Measurements from ENCODE around the gene TFDP1. TPM values are rescaled to one million over a fixed set of nuclear protein-coding genes. Genes with fewer than 3 reads are reported as not detected.

The TFDP1 gene
- total RNA-seq, 6 donors from 2014 or later = 23.2 to 45.2 (median 37.9) TPM

- no peak overlapping the region for H3K27ac ChIP-seq
- H3K4me3 ChIP-seq = no peak overlapping the region
- DNase-seq (peak; percentile 4 to 71), ATAC-seq (ENCODE audit: low FRiP score in 2 of 2) (no peak)
- TF ChIP-seq POLR2AphosphoS5 (IDR thresholded peaks at IDR 0.05) (no peak), EP300 (IDR thresholded peaks at IDR 0.05) (no peak)
- TF ChIP-seq, protein P1, sequence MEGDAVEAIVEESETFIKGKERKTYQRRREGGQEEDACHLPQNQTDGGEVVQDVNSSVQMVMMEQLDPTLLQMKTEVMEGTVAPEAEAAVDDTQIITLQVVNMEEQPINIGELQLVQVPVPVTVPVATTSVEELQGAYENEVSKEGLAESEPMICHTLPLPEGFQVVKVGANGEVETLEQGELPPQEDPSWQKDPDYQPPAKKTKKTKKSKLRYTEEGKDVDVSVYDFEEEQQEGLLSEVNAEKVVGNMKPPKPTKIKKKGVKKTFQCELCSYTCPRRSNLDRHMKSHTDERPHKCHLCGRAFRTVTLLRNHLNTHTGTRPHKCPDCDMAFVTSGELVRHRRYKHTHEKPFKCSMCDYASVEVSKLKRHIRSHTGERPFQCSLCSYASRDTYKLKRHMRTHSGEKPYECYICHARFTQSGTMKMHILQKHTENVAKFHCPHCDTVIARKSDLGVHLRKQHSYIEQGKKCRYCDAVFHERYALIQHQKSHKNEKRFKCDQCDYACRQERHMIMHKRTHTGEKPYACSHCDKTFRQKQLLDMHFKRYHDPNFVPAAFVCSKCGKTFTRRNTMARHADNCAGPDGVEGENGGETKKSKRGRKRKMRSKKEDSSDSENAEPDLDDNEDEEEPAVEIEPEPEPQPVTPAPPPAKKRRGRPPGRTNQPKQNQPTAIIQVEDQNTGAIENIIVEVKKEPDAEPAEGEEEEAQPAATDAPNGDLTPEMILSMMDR (IDR thresholded peaks at IDR 0.05) = no peak
- no peaks in the 10 kb centered on the region for H3K9me3 ChIP-seq
- 93 to 96% methylated on average over 24 of the region's 24 CpGs for WGBS, 2 donors
- H3K27me3 ChIP-seq = no peaks in the 10 kb centered on the region
- H3K4me1 ChIP-seq = no peaks in the 10 kb centered on the region
- H3K36me3 ChIP-seq = peaks cover 23 to 91% (median 80%) of the 10 kb centered on the region in 4 donors
Measured at GRCh38 chr13:113636266-113636963, 51.9 kb downstream of the TFDP1 start.

DNA sequence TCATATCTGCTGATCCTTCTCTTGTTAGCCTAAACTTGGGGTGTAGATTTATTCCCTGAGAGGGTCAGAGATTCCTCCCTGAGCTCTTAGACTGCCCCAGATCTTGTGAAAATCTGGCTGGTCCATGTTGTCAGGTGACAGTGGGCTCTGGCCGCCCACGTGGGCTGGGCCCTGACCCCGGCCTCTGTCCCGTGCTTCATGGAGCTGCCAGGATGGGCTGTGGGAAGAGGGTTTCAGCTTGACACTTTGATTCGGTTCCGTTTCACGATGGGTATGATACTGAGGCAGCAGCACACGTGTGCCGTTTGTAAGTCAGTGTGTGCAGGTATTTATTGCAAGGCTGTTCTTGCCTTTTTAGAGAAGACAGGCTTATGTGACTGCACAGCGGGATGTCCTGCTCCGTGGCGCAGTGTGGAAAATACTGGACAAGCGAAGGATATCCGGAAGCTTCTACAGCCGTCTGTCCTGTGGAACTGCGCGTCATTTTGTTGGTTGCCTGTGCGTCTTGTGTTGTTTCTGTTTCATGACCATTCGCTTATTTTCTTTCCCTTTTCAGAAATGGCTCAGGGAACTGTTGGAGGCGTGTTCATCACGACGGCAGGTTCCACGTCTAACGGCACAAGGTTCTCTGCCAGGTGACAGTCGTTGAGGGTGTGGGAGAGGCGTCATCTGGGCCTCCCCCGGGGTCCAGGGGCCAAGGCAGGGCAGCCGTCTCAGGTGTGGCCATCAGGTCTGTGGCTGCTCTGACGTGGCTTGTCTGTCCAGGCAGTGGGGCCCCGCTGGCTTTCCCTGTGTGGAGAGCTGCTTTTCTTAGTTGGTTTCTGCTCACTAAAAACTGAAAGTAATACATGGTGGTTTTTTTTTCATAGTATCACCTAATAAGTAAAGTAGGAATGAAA lies 53.0 kb downstream of the TFDP1 start:
- no peak overlapping the region for H3K27ac ChIP-seq
- no peaks in the 10 kb centered on the region for H3K9me3 ChIP-seq
- no peaks in the 10 kb centered on the region for H3K27me3 ChIP-seq
- H3K36me3 ChIP-seq = peaks cover 23 to 82% (median 69%) of the 10 kb centered on the region in 4 donors
- DNase-seq (peak; percentile 12 to 49), ATAC-seq (ENCODE audit: low FRiP score in 2 of 2) (no peak)
- 95 to 97% methylated on average over 26 to 30 of the region's 30 CpGs for WGBS, 2 donors
- no peaks in the 10 kb centered on the region for H3K4me1 ChIP-seq
- no peak for TF ChIP-seq POLR2A (IDR thresholded peaks at IDR 0.05)
- no peak for TF ChIP-seq POLR2AphosphoS5 (IDR thresholded peaks at IDR 0.05)
- TF ChIP-seq EP300 (IDR thresholded peaks at IDR 0.05) = no peak
- TF ChIP-seq, protein P1 (IDR thresholded peaks at IDR 0.05) = no peak
- no peak overlapping the region for H3K4me3 ChIP-seq

DNA sequence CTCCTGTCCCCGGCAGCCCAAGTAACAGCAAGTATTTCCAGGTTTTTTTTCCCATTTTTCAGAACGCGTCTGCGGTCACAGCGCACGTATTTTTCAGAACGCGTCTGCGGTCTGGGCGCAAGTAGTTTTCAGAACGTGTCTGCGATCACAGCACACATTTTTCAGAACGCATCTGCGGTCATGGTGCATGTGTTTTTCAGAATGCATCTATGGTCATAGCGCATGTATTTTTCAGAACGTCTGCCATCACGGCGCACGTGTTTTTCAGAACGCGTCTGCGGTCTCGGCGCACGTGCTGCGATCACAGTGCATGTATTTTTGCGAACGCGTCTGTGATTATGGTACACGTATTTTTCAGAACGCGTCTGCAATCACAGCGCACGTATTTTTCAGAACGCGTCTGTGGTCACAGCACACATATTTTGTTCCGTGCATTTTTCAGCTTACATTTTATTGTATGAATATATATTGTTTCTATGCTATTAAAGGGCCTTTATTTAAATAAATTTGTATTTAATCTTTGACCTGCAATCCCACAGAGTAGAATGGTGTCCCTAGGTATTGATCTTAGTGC lies 53.7 kb downstream of the TFDP1 start:
- ATAC-seq (ENCODE audit: low FRiP score in 2 of 2) (no peak), DNase-seq (peak in 1 of 2 donors; percentile 6)
- H3K27me3 ChIP-seq = no peaks in the 10 kb centered on the region
- no peak for TF ChIP-seq POLR2A (IDR thresholded peaks at IDR 0.05)
- TF ChIP-seq, protein P1 (IDR thresholded peaks at IDR 0.05) = no peak
- TF ChIP-seq POLR2AphosphoS5 (IDR thresholded peaks at IDR 0.05) = no peak
- no peak for TF ChIP-seq EP300 (IDR thresholded peaks at IDR 0.05)
- no peak overlapping the region for H3K4me3 ChIP-seq
- 97% methylated on average over 37 of the region's 37 CpGs for WGBS, 2 donors
- H3K36me3 ChIP-seq = peaks cover 23 to 76% (median 63%) of the 10 kb centered on the region in 4 donors
- no peak overlapping the region for H3K27ac ChIP-seq
- H3K9me3 ChIP-seq = no peaks in the 10 kb centered on the region
- H3K4me1 ChIP-seq = no peaks in the 10 kb centered on the region

DNA sequence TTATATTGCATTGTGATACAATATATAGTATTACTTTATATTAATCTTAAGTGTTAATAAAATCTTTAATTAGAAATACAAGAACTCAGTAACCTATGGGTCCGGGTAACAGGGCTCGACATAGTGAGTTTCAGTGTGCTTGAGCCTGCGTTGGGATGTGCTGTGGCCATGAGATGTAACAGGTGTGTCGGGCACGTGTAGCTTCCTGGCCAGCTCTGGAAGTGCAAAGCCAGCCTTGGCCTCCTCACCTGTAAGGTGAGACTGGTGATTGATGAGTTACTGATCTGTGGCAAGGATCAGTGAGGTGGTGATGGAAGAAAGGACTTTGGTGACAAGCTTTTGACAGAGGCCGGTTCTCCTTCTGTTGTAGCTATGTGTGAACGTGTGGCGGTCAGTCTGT lies 54.3 kb downstream of the TFDP1 start:
- DNase-seq (peak in 1 of 2 donors; percentile 8), ATAC-seq (ENCODE audit: low FRiP score in 2 of 2) (no peak)
- Histone ChIP-seq H3K27ac (no peak overlapping the region), H3K27me3 (no peaks in the 10 kb centered on the region), H3K4me1 (no peaks in the 10 kb centered on the region), H3K36me3 (peaks cover 23 to 71% (median 58%) of the 10 kb centered on the region in 4 donors), H3K4me3 (no peak overlapping the region), H3K9me3 (no peaks in the 10 kb centered on the region)
- TF ChIP-seq POLR2AphosphoS5 (IDR thresholded peaks at IDR 0.05) (no peak), POLR2A (IDR thresholded peaks at IDR 0.05) (no peak), EP300 (IDR thresholded peaks at IDR 0.05) (no peak)
- TF ChIP-seq, protein P1 (IDR thresholded peaks at IDR 0.05) = no peak
- WGBS, 2 donors = 95 to 98% methylated on average over 8 of the region's 8 CpGs
